Urinary bladder (tissue), 4 donors: ENCODE measurements around the gene FGG. TPM values are rescaled to one million over a fixed set of nuclear protein-coding genes. Genes with fewer than 3 reads are reported as not detected.
"Not testable (repeated sequence)": the region's sequence is repeated elsewhere in the genome, so short reads cannot be mapped to it uniquely, and the experiment has no call there.

Source experiments
- DNase-seq: peaks from one replicate; pipeline ENCODE4 v3.0.0-alpha.2; 2015; ENCODE audit errors: extremely low spot score
- H3K27ac ChIP-seq: one replicate; pipeline ENCODE4 v1.5.1; 2013; ENCODE audit warnings: low read depth, mild to moderate bottlenecking, moderate library complexity
- H3K36me3 ChIP-seq: one replicate; pipeline ENCODE4 v1.6.1; 2013; ENCODE audit warnings: mild to moderate bottlenecking, moderate library complexity; ENCODE audit not compliant: insufficient read depth
- H3K4me1 ChIP-seq: one replicate; pipeline ENCODE4 v1.6.1; 2013; ENCODE audit warnings: mild to moderate bottlenecking, moderate library complexity; ENCODE audit not compliant: insufficient read depth
- H3K4me3 ChIP-seq: one replicate; pipeline ENCODE4 v1.5.1; 2013; ENCODE audit warnings: low read depth, low read length
- WGBS: extraction: QIAGEN DNeasy Blood & Tissue Kit; methylation state at CpG from one replicate; pipeline ENCODE4 v1.1.7; 2013; 5-methylcytosine and 5-hydroxymethylcytosine counted together
- polyA plus RNA-seq: library from polyadenylated mRNA; stranded (reverse); fragments of 200-250 nt; gene quantifications from one replicate; pipeline ENCODE4 v1.2.3, GENCODE V29; 2013
- total RNA-seq: library from RNA; depleted of rRNA; stranded (reverse); fragments of >200 nt; gene quantifications from one replicate; pipeline ENCODE4 v1.2.3, GENCODE V29; 2014
- donor health status: healthy with polysubstance abuse.
- donor health status: healthy.

The FGG gene
- total and polyA plus RNA-seq, 2 donors: 9.9 TPM; not detected in 1

GRCh38 chr4:154604696-154605200, 7.7 kb downstream of the FGG start:
- Histone ChIP-seq H3K4me3 (no peak overlapping the region), H3K36me3 (no peaks in the 10 kb centered on the region), H3K27ac (no peak overlapping the region), H3K4me1 (no peaks in the 10 kb centered on the region)
- WGBS: 80% methylated on average over 4 of the region's 4 CpGs
- DNase-seq: no peak

- Histone ChIP-seq H3K27ac (no peak overlapping the region), H3K4me3 (no peak overlapping the region), H3K4me1 (no peaks in the 10 kb centered on the region), H3K36me3 (no peaks in the 10 kb centered on the region)
- DNase-seq: no peak
- WGBS: 75% methylated on average over 6 of the region's 6 CpGs
Observed at GRCh38 chr4:154603033-154603943, 9.2 kb downstream of the FGG start.

- Histone ChIP-seq H3K36me3 (no peaks in the 10 kb centered on the region), H3K4me3 (no peak overlapping the region), H3K27ac (no peak overlapping the region), H3K4me1 (no peaks in the 10 kb centered on the region)
- 73% methylated on average over 1 of the region's 1 CpG for WGBS
- no peak for DNase-seq
Observed at GRCh38 chr4:154602404-154603020, 9.9 kb downstream of the FGG start.

- 79% methylated on average over 7 of the region's 7 CpGs for WGBS
Observed at GRCh38 chr4:154597798-154598774, 14.4 kb downstream of the FGG start.

GRCh38 chr4:154597281-154597680, 15.2 kb downstream of the FGG start:
- WGBS: 94% methylated on average over 11 of the region's 11 CpGs
- not testable (repeated sequence) for H3K36me3 ChIP-seq, H3K4me1 ChIP-seq, DNase-seq, H3K4me3 ChIP-seq, H3K27ac ChIP-seq

More at GRCh38 chr4:154597798-154598774, 14.4 kb downstream of the FGG start:
- no peak for DNase-seq
- no peak overlapping the region for H3K27ac ChIP-seq
- no peaks in the 10 kb centered on the region for H3K4me1 ChIP-seq
- no peaks in the 10 kb centered on the region for H3K36me3 ChIP-seq
- H3K4me3 ChIP-seq: no peak overlapping the region

GRCh38 chr4:154595807-154596206, 16.6 kb downstream of the FGG start:
- Histone ChIP-seq H3K27ac (no peak overlapping the region), H3K4me1 (no peaks in the 10 kb centered on the region), H3K4me3 (no peak overlapping the region), H3K36me3 (no peaks in the 10 kb centered on the region)
- no peak for DNase-seq

GRCh38 chr4:154594343-154594742, 18.1 kb downstream of the FGG start:
- not testable (repeated sequence) for H3K4me1 ChIP-seq, H3K36me3 ChIP-seq, H3K4me3 ChIP-seq, H3K27ac ChIP-seq, DNase-seq
- 88% methylated on average over 3 of the region's 3 CpGs for WGBS

GRCh38 chr4:154593868-154594267, 18.6 kb downstream of the FGG start:
- Histone ChIP-seq H3K4me1 (no peaks in the 10 kb centered on the region), H3K27ac (no peak overlapping the region), H3K4me3 (no peak overlapping the region), H3K36me3 (no peaks in the 10 kb centered on the region)
- WGBS: 86% methylated on average over 2 of the region's 2 CpGs
- no peak for DNase-seq

- Histone ChIP-seq H3K27ac (no peak overlapping the region), H3K36me3 (no peaks in the 10 kb centered on the region), H3K4me1 (no peaks in the 10 kb centered on the region), H3K4me3 (no peak overlapping the region)
- no peak for DNase-seq
- WGBS: 84% methylated on average over 3 of the region's 3 CpGs
Observed at GRCh38 chr4:154591890-154592289, 20.6 kb downstream of the FGG start.

- WGBS: 59% methylated on average over 3 of the region's 3 CpGs
- H3K27ac ChIP-seq: no peak within 1 kb of the TSS
- no peaks in the 10 kb centered on the region for H3K36me3 ChIP-seq
- no peak for DNase-seq
- no peaks in the 10 kb centered on the region for H3K4me1 ChIP-seq
- H3K4me3 ChIP-seq: no peak within 1 kb of the TSS
Observed at GRCh38 chr4:154590329-154591006, 22.0 kb downstream of the FGG start, which contains the start of gene FGA. Gene FGA (minus strand): TSS chr4:154590742. CDS start chr4:154590687, 55 bp downstream.

- Histone ChIP-seq H3K4me3 (no peak overlapping the region), H3K36me3 (no peaks in the 10 kb centered on the region), H3K4me1 (no peaks in the 10 kb centered on the region), H3K27ac (no peak overlapping the region)
- no peak for DNase-seq
- WGBS: 55% methylated on average over 7 of the region's 7 CpGs
Observed at GRCh38 chr4:154589296-154590197, 22.9 kb downstream of the FGG start.

GRCh38 chr4:154588198-154588597, 24.3 kb downstream of the FGG start:
- Histone ChIP-seq H3K4me1 (no peaks in the 10 kb centered on the region), H3K36me3 (no peaks in the 10 kb centered on the region), H3K4me3 (no peak overlapping the region), H3K27ac (no peak overlapping the region)
- 83% methylated on average over 2 of the region's 2 CpGs for WGBS
- no peak for DNase-seq
